HS-5 (cell line): Measurements from ENCODE around the gene RASGRF2.
"Not testable (repeated sequence)": the region's sequence is repeated elsewhere in the genome, so short reads cannot be mapped to it uniquely, and the experiment has no call there.

Experiments used
- DNase-seq: peaks from one replicate; pipeline ENCODE4 v3.0.0-alpha.2; 2012; ENCODE audit warnings: low read depth

The RASGRF2 gene

DNA sequence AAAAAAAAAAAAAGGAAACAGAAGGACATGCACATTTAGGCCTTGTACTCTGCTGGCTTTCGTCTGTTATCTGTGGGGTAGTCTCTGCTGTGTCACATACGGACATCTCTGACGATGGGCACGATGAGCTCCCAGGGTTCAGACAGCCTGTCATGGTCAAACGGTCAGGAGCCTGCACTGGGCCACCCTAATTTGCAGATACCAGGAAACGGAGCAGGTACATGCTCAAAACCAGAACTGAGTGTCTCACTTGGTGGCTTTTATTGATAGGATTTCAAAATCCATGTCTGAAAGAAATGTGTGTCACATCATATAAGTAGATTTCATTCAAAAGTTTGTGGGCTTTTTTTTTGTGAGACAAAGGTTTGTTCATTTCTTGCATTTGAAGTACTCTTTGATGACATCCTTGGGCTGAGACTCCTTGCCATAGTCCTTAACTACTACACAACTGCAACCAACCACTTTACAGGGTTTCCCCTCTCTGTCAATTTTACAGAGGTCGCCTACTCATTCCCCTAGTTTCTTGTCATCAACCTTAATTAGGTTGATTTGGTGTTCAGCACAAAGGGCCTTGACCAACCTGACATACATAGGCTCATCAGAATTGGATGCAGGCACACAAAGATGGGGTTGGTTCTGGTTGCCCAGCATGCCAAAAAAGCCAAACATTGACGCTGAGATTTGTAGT, 281.9 kb downstream of the RASGRF2 start:
- no peak for DNase-seq

- no peak for DNase-seq
Measured at GRCh38 chr5:81242906-81243436, 282.8 kb downstream of the RASGRF2 start.

- no peak for DNase-seq
Measured at GRCh38 chr5:81244451-81244850, 284.3 kb downstream of the RASGRF2 start.

DNA sequence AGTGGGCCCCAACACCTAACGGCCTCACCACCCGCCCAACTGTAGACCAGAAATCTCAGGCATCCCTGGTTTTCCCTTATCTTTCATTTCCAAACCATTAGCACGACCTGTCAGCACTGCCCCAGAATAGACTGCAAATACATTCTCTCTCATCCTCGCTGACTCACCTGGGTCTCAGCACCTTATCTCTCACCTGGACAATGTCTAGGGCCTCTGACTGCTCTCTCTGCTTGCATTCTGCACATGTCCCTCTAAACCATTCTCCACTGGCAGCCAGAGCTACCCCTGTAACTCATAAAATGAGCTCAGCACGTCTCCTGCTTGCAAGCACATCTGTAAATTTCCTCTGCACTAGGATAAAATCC, 285.7 kb downstream of the RASGRF2 start:
- DNase-seq: no peak

DNA sequence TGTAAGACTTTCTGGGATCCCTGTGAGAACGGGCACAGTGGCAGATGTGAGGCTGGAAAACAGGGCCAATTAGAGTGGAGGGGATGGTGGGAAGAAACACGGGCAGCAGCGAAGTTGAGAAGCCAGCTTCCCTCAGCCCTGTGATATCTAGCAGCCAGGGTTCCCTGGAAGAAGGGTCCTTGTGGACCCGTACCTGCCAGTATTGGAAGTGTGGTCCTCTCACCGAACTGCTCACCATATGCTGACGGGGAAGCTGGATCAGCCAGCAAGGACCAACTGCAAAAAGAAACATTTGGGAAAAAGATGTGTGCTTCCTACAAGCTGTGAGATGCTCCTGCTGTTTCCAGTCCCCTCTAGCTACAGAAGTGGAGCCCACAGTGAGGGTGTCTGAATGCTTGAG, 286.5 kb downstream of the RASGRF2 start:
- DNase-seq: no peak

DNA sequence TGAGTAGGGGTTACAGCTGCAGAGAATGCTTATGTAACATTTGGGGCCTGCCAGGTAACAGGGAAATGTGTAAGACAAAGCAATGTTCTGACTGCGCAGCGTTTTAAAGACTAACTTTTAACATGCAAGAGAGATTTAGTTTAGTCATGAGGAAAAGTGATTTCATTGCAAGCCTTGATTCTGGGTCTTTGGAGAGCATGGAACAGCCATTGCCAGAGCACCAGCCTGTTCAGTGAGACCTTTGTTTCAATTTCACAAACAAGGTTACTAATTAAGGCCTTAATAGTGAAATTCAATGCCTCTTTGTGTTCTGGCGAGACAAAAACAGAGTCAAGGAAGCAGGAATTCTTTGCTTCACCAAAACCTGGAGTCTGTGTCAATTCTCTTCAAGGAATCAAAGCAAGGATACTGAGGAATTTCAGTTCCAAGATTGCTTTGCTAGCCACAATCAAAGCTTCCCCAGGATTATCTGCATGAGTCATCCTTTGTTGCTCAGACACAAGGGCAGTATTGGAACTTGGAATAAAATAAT, 287.3 kb downstream of the RASGRF2 start:
- DNase-seq: no peak

DNA sequence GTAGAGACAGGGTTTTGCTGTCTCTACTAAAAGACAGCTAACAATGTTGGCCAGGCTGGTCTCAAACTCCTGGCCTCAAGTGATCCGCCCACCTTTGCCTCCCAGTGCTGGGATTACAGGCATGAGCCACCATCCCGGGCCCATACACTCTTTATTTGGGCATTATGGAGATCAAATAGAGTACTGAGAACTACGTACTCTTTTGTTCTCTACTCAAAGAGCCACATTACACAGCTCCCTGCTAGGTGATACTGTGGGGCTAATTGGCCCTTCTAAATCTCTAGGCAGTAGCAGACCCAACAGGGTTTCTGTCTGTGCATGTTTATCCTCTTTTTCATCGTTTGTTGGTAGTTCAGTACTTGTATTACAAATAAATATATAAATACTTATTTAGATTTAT, 289.1 kb downstream of the RASGRF2 start:
- no peak for DNase-seq

- DNase-seq: no peak
Measured at GRCh38 chr5:81250004-81250403, 289.8 kb downstream of the RASGRF2 start.

DNA sequence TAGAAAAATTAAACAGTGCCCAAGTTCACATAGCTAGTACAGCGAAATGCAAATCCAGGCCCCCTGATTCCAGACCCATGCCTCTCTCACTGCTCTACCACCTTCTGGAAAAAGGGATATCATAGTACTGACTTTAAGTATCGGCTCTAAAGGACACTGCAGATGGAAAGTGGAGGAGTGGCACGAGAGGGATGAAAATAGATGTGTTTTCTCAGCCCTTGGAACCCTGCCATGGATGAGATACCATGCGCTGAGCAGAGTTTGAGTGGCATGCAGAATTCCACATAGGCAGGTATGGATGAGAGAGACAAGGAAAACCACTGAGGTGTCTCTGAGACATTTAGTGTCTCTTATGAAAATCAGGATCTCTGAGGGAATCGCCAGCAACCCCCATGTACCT, 291.8 kb downstream of the RASGRF2 start:
- no peak for DNase-seq

GRCh38 chr5:81252904-81253303, 292.7 kb downstream of the RASGRF2 start:
- DNase-seq: no peak

DNA sequence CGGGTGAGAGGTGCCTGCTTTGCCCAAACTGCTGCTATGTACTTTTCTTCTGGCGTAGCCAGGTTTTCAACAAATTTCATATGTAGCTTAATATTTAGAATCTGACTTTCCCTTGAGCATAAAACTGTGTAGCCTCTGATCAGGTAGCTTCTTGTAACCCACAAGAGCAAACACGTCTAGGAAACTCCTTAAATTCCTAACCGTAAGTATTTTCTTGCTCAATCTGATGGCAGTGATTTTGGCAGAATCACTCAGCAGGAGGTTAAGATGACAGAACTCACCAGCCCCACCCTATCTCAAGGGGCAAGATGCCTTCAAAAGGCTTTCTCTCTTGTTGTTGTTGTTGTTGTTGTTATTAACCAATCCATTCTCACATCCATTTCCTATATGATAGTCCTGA, 293.7 kb downstream of the RASGRF2 start:
- no peak for DNase-seq

- DNase-seq: no peak
Measured at GRCh38 chr5:81254886-81255559, 294.9 kb downstream of the RASGRF2 start.

- DNase-seq: no peak
Measured at GRCh38 chr5:81256766-81257165, 296.6 kb downstream of the RASGRF2 start.

DNA sequence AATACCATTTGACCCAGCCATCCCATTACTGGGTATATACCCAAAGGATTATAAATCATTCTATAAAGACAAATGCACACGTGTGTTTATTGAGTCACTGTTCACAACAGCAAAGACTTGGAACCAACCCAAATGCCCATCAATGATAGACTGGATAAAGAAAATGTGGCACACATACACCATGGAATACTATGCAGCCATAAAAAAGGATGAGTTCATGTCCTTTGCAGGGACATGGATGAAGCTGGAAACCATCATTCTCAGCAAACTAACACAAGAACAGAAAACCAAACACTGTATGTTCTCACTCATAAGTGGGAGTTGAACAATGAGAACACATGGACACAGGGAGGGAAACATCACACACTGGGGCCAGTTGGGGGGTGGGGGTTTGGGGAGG, 302.6 kb downstream of the RASGRF2 start:
- DNase-seq: not testable (repeated sequence)

DNA sequence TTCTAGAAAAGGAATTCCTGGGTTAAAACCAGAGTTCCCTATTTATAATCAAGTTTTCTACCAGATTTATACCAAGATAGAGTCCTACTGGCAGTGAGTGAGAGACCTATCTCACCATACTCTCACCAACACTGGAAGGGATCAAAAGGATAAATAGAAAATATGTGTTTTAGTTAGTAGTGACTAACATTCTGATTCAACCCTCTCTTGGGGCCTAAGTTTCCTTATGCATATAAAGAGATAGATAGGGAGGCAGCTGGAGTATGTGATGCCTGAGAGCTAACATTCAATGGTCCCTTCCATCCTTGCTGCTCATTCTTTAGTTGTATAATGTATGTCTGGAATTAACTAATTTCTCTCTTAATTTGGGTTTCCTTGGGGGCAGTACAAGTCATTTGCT, 304.9 kb downstream of the RASGRF2 start:
- no peak for DNase-seq

GRCh38 chr5:81268521-81269196, 308.5 kb downstream of the RASGRF2 start:
- DNase-seq: peak; percentile 68

DNA sequence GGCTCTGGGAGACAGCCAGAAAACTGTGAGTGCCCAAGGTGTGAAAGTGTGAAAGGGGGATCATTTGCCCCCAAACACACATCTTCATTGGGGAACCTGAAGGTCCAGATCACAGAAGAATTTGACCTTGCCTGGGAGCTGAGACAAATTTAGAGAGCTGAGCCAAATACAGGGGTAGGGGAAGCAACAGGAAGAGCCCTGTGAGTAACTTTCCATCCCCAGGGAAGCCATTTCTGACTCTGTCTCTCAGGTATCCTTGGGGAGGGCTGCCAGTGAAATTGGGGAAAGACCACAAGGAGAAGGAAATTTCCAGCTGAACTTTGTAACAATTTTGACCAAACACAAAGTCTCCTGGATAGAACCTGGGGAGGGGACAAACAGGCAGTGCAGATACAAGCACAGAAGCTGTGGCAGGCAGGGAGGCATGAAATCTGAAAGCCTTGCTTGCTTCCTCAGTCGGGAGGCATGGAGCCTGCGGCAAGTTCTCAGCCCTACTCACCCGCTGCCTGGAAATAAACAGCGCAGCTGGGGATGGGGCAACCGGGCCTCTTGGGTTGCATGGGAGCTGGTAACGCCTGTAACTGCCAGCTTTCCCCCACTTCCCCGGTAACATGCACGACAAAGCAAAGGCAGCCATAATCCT, 309.7 kb downstream of the RASGRF2 start:
- DNase-seq: no peak

DNA sequence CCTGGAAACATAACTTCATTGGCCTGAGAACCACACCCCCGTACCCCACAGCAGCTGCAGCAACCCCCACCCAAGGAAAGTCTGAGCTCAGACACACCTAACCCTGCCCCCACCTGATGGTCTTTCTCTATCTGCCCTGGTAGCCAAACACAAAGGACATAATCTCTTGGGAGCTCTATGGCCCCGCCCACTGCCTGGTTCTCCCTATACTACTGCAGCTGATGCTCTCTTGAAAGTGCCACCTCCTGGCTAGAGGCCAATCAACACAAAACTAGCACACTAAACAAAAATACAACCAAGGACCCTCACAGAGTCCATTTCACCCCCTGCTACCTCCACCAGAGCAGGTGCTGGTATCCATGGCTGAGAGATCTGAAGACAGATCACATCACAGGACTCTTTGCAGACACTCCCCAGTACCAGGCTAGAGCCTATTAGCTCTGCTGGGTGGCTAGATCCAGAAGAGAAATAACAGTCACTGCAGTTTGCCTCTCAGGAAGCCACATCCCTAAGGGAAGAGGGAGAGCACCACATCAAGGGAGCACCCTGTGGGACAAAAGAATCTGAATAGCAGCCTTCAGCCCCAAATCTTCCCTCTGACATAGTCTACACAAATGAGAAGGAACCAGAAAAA, 310.3 kb downstream of the RASGRF2 start:
- not testable (repeated sequence) for DNase-seq
